DND-41 (cell line): ENCODE measurements around the gene ITGA1.
"Not testable (repeated sequence)": the region's sequence is repeated elsewhere in the genome, so short reads cannot be mapped to it uniquely, and the experiment has no call there.

ENCODE experiments used
- ATAC-seq: fragments of 200-7000 bp; cut with Tn5 transposase; 3 replicates; pipeline ENCODE4 v1.9.1; 2021; ENCODE audit warnings: low read depth; ENCODE audit not compliant: insufficient read depth
- DNase-seq: peaks from one replicate; pipeline ENCODE4 v3.0.0-alpha.2; 2020
- H2AFZ ChIP-seq: 2 replicates; pipeline ENCODE4 v1.6.0; 2012; ENCODE audit warnings: low read depth, low read length
- H3K27ac ChIP-seq: 2 replicates; pipeline ENCODE4 v1.5.1; 2012; ENCODE audit warnings: low read length, inconsistent platforms
- H3K27me3 ChIP-seq: fragments of 200-600 bp; sonication (generic); 2 replicates; pipeline ENCODE4 v1.6.0; 2012; ENCODE audit warnings: low read length, mild to moderate bottlenecking, inconsistent platforms; ENCODE audit not compliant: insufficient read depth, poor library complexity
- H3K36me3 ChIP-seq: 2 replicates; pipeline ENCODE4 v1.5.1; 2012; ENCODE audit warnings: low read length, inconsistent platforms; ENCODE audit not compliant: insufficient read depth
- H3K4me1 ChIP-seq: 2 replicates; pipeline ENCODE4 v1.5.1; 2012; ENCODE audit warnings: mild to moderate bottlenecking, low read length; ENCODE audit not compliant: insufficient read depth
- H3K4me2 ChIP-seq: 2 replicates; pipeline ENCODE4 v1.6.0; 2012; ENCODE audit warnings: mild to moderate bottlenecking, moderate library complexity, low read length, inconsistent platforms; ENCODE audit not compliant: insufficient read depth
- H3K4me3 ChIP-seq, 2 experiments: fragments of 200-600 bp in 1 of 2; shearing (Covaris generic) in 1 of 2; 2 replicates each; pipeline ENCODE4 v1.5.1; 2012 to 2016; ENCODE audit warnings: inconsistent platforms in 2 of 2, low read length in 2 of 2, mild to moderate bottlenecking in 2 of 2, low read depth in 1 of 2, moderate library complexity in 1 of 2
- H3K79me2 ChIP-seq: 2 replicates; pipeline ENCODE4 v1.6.0; 2012; ENCODE audit warnings: low read length, inconsistent platforms; ENCODE audit not compliant: insufficient read depth
- H3K9ac ChIP-seq: 2 replicates; pipeline ENCODE4 v1.6.0; 2012; ENCODE audit warnings: low read depth, mild to moderate bottlenecking, inconsistent platforms, low read length, moderate library complexity
- H3K9me3 ChIP-seq: 2 replicates; pipeline ENCODE4 v1.5.1; 2012; ENCODE audit warnings: low read length, moderate library complexity, mild to moderate bottlenecking, inconsistent platforms; ENCODE audit not compliant: insufficient read depth, severe bottlenecking
- H4K20me1 ChIP-seq: 2 replicates; pipeline ENCODE4 v1.6.0; 2012; ENCODE audit warnings: low read length; ENCODE audit not compliant: insufficient read depth
- EZH2 ChIP-seq: IDR thresholded peaks from 3 replicates; pipeline ENCODE4 v1.6.1; 2012; ENCODE audit warnings: borderline replicate concordance, low read depth, mild to moderate bottlenecking, moderate library complexity, low read length, inconsistent platforms; ENCODE audit not compliant: severe bottlenecking
- TF ChIP-seq, protein P1 (sequence below): IDR thresholded peaks from 2 replicates; pipeline ENCODE4 v1.5.1; 2012; ENCODE audit warnings: borderline replicate concordance, low read length, moderate library complexity, mild to moderate bottlenecking; ENCODE audit not compliant: poor library complexity, severe bottlenecking; ENCODE audit errors: extremely low read depth

The ITGA1 gene

GRCh38 chr5:52743012-52743411, 44.7 kb upstream of the ITGA1 start:
- Histone ChIP-seq H3K4me2 (no peak overlapping the region), H3K4me3 (no peak overlapping the region), H3K9ac (no peak overlapping the region), H3K9me3 (no peaks in the 10 kb centered on the region), H4K20me1 (no peaks in the 10 kb centered on the region), H3K27ac (peak overlapping the region; percentile 40), H3K4me1 (peaks cover 53% of the 10 kb centered on the region), H2AFZ (no peak overlapping the region), H3K36me3 (no peaks in the 10 kb centered on the region), H3K27me3 (no peaks in the 10 kb centered on the region), H3K79me2 (no peaks in the 10 kb centered on the region)
- DNase-seq (peak; percentile 39), ATAC-seq (peak; percentile 71)
- TF ChIP-seq, protein P1, sequence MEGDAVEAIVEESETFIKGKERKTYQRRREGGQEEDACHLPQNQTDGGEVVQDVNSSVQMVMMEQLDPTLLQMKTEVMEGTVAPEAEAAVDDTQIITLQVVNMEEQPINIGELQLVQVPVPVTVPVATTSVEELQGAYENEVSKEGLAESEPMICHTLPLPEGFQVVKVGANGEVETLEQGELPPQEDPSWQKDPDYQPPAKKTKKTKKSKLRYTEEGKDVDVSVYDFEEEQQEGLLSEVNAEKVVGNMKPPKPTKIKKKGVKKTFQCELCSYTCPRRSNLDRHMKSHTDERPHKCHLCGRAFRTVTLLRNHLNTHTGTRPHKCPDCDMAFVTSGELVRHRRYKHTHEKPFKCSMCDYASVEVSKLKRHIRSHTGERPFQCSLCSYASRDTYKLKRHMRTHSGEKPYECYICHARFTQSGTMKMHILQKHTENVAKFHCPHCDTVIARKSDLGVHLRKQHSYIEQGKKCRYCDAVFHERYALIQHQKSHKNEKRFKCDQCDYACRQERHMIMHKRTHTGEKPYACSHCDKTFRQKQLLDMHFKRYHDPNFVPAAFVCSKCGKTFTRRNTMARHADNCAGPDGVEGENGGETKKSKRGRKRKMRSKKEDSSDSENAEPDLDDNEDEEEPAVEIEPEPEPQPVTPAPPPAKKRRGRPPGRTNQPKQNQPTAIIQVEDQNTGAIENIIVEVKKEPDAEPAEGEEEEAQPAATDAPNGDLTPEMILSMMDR = no peak
- TF ChIP-seq EZH2 = no peak

- no peaks in the 10 kb centered on the region for H4K20me1 ChIP-seq
- TF ChIP-seq, protein P1 = no peak
Observed at GRCh38 chr5:52743529-52743928, 44.2 kb upstream of the ITGA1 start.

DNA sequence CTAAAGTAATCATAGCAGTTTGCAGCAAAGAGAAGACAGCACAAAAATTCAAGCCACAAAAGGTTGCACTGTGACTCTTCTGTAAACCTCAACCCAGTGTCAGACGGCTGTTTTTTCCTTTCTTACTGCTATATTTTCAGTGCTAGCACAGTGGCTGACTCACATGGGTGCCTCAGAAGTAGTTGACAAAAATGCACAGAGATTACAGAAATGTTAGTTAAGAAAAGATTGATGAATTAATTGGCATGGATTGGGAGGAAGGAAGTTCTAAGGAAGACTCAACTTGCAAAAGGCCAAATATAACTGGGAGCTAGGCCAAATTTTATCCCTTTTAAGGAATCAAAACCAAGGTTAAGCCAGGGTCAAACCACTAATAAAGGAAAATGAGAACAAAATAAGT, 43.7 kb upstream of the ITGA1 start:
- no peak overlapping the region for H3K4me3 ChIP-seq
- peak overlapping the region; percentile 52; the same call in 1 of the 2 replicates for H2AFZ ChIP-seq
- H3K27ac ChIP-seq = peak overlapping the region; percentile 11
- no peak overlapping the region for H3K4me2 ChIP-seq
- peaks cover 43% of the 10 kb centered on the region for H3K4me1 ChIP-seq
- no peak overlapping the region for H3K9ac ChIP-seq
- TF ChIP-seq EZH2 = no peak
- TF ChIP-seq, protein P1 = no peak
- ATAC-seq (peak; percentile 84), DNase-seq (peak; percentile 42)
- no peaks in the 10 kb centered on the region for H3K36me3 ChIP-seq
- H3K79me2 ChIP-seq = no peaks in the 10 kb centered on the region
- H3K9me3 ChIP-seq = no peaks in the 10 kb centered on the region
- no peaks in the 10 kb centered on the region for H4K20me1 ChIP-seq
- H3K27me3 ChIP-seq = no peaks in the 10 kb centered on the region

More at GRCh38 chr5:52743529-52743928, 44.2 kb upstream of the ITGA1 start:
- no peak overlapping the region for H3K9ac ChIP-seq
- DNase-seq = no peak
- peak overlapping the region; percentile 28 for H3K27ac ChIP-seq
- no peaks in the 10 kb centered on the region for H3K9me3 ChIP-seq
- H3K4me2 ChIP-seq = no peak overlapping the region
- H3K27me3 ChIP-seq = no peaks in the 10 kb centered on the region
- peaks cover 48% of the 10 kb centered on the region for H3K4me1 ChIP-seq
- no peak overlapping the region for H3K4me3 ChIP-seq
- H2AFZ ChIP-seq = peak overlapping the region; percentile 52; the same call in 1 of the 2 replicates
- ATAC-seq = no peak
- H3K79me2 ChIP-seq = no peaks in the 10 kb centered on the region
- H3K36me3 ChIP-seq = no peaks in the 10 kb centered on the region

DNA sequence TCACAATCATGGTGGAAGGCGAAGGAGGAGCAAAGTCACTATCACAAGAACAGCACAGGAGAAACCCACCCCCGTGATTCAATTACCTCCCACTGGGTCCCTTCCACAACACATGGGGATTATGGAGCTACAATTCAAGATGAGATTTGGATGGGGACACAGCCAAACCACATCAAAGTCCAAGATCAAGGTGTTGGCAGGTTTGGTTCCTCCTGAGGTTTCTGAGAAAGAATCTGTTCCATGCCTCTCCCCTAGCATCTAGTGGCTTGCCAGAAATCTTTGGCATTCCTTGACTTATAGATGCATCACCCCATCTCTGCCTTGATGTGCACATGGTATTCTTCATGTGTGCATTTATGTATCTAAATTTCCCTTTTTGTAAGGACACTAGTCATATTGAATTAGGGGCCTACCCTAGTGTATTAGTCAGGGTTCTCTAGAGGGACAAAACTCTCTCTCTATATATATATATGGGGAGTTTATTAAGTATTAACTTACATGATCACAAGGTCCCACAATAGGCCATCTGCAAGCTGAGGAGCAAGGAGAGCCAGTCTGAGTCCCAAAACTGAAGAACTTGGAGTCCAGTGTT, 42.8 kb upstream of the ITGA1 start:
- peak; percentile 45 for DNase-seq
- not testable (repeated sequence) for H3K9me3 ChIP-seq, H4K20me1 ChIP-seq, H2AFZ ChIP-seq, H3K4me2 ChIP-seq, H3K27ac ChIP-seq, H3K27me3 ChIP-seq, H3K36me3 ChIP-seq, H3K4me3 ChIP-seq, H3K9ac ChIP-seq, H3K79me2 ChIP-seq
- ATAC-seq = 0 out of 3 replicates have a peak, but pooled peaks have one; percentile 9
- peaks cover 37% of the 10 kb centered on the region for H3K4me1 ChIP-seq
